ENCODE results near the gene HECTD3. TPM values are rescaled to one million over a fixed set of nuclear protein-coding genes. Genes with fewer than 3 reads are reported as not detected.

The HECTD3 gene
- total and polyA plus RNA-seq, 4 donors: 15.9 to 32.9 (median 24.2) TPM

DNA sequence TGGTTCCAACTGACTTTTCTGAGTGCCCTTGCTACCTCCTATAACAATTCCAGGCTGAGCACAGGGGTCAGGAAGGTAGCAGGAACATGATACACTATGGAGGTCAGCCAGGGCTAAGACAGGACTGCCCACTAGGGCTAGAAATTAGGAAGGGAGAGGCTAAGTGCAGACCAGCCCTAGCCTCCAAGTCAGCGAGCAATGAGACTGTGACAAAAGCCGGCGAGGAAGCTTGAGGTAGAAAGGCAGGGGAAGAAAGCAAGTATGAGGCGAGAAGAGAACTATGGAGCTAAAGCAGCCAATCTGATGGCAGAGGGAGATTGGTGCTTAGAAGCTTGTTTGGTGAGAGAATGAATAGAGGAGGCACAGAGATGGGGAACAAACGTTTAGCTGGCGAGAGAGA lies 5.6 kb upstream of the HECTD3 start:
- no peak overlapping the region for H3K9ac ChIP-seq (ENCODE audit: low read depth in 1 of 2, low read length in 2 of 2)
- DNase-seq (ENCODE audit: low spot score): no peak
- 77% methylated on average over 6 of the region's 6 CpGs for WGBS

More for the DNA sequence above, 5.6 kb upstream of the HECTD3 start:
- Histone ChIP-seq H3K4me3 (ENCODE audit: low read depth in 1 of 3, low read length in 3 of 3) (no peak overlapping the region), H3K4me1 (ENCODE audit: control insufficient read depth in 4 of 4, insufficient read depth in 4 of 4, low read length in 3 of 4) (peaks cover 2 to 35% (median 22%) of the 10 kb centered on the region in 4 donors), H3K9me3 (ENCODE audit: control insufficient read depth in 4 of 4, low read length in 3 of 4) (no peaks in the 10 kb centered on the region), H3K27ac (ENCODE audit: low read depth in 1 of 2, low read length in 2 of 2) (no peak overlapping the region), H3K36me3 (ENCODE audit: control insufficient read depth in 4 of 4, insufficient read depth in 3 of 4, low read depth in 1 of 4, low read length in 3 of 4) (peaks cover 0 to 7% (median 1%) of the 10 kb centered on the region in 4 donors), H3K27me3 (ENCODE audit: control insufficient read depth in 4 of 4, insufficient read depth in 4 of 4, low read length in 3 of 4) (no peaks in the 10 kb centered on the region)
- TF ChIP-seq FOXA1 (IDR thresholded peaks at IDR 0.05): no peak
- TF ChIP-seq GABPA (IDR thresholded peaks at IDR 0.05 in 1 of 2, conservative IDR thresholded peaks at IDR 0.05 in 1 of 2): no peak
- TF ChIP-seq HNF4G (IDR thresholded peaks at IDR 0.05): no peak
- TF ChIP-seq YY1 (IDR thresholded peaks at IDR 0.05): no peak
- no peak for TF ChIP-seq RAD21 (IDR thresholded peaks at IDR 0.05)
- TF ChIP-seq TAF1 (conservative IDR thresholded peaks at IDR 0.05): no peak
- no peak for TF ChIP-seq NR2F2 (IDR thresholded peaks at IDR 0.05)
- TF ChIP-seq, protein P1, sequence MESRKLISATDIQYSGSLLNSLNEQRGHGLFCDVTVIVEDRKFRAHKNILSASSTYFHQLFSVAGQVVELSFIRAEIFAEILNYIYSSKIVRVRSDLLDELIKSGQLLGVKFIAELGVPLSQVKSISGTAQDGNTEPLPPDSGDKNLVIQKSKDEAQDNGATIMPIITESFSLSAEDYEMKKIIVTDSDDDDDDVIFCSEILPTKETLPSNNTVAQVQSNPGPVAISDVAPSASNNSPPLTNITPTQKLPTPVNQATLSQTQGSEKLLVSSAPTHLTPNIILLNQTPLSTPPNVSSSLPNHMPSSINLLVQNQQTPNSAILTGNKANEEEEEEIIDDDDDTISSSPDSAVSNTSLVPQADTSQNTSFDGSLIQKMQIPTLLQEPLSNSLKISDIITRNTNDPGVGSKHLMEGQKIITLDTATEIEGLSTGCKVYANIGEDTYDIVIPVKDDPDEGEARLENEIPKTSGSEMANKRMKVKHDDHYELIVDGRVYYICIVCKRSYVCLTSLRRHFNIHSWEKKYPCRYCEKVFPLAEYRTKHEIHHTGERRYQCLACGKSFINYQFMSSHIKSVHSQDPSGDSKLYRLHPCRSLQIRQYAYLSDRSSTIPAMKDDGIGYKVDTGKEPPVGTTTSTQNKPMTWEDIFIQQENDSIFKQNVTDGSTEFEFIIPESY (IDR thresholded peaks at IDR 0.05): no peak
- TF ChIP-seq, protein P2, sequence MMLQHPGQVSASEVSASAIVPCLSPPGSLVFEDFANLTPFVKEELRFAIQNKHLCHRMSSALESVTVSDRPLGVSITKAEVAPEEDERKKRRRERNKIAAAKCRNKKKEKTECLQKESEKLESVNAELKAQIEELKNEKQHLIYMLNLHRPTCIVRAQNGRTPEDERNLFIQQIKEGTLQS (IDR thresholded peaks at IDR 0.05): no peak
- TF ChIP-seq, protein P3, sequence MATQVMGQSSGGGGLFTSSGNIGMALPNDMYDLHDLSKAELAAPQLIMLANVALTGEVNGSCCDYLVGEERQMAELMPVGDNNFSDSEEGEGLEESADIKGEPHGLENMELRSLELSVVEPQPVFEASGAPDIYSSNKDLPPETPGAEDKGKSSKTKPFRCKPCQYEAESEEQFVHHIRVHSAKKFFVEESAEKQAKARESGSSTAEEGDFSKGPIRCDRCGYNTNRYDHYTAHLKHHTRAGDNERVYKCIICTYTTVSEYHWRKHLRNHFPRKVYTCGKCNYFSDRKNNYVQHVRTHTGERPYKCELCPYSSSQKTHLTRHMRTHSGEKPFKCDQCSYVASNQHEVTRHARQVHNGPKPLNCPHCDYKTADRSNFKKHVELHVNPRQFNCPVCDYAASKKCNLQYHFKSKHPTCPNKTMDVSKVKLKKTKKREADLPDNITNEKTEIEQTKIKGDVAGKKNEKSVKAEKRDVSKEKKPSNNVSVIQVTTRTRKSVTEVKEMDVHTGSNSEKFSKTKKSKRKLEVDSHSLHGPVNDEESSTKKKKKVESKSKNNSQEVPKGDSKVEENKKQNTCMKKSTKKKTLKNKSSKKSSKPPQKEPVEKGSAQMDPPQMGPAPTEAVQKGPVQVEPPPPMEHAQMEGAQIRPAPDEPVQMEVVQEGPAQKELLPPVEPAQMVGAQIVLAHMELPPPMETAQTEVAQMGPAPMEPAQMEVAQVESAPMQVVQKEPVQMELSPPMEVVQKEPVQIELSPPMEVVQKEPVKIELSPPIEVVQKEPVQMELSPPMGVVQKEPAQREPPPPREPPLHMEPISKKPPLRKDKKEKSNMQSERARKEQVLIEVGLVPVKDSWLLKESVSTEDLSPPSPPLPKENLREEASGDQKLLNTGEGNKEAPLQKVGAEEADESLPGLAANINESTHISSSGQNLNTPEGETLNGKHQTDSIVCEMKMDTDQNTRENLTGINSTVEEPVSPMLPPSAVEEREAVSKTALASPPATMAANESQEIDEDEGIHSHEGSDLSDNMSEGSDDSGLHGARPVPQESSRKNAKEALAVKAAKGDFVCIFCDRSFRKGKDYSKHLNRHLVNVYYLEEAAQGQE (IDR thresholded peaks at IDR 0.05): no peak
- TF ChIP-seq, protein P4, sequence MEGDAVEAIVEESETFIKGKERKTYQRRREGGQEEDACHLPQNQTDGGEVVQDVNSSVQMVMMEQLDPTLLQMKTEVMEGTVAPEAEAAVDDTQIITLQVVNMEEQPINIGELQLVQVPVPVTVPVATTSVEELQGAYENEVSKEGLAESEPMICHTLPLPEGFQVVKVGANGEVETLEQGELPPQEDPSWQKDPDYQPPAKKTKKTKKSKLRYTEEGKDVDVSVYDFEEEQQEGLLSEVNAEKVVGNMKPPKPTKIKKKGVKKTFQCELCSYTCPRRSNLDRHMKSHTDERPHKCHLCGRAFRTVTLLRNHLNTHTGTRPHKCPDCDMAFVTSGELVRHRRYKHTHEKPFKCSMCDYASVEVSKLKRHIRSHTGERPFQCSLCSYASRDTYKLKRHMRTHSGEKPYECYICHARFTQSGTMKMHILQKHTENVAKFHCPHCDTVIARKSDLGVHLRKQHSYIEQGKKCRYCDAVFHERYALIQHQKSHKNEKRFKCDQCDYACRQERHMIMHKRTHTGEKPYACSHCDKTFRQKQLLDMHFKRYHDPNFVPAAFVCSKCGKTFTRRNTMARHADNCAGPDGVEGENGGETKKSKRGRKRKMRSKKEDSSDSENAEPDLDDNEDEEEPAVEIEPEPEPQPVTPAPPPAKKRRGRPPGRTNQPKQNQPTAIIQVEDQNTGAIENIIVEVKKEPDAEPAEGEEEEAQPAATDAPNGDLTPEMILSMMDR (IDR thresholded peaks at IDR 0.05; ENCODE audit: low read depth, low read length, missing input control): no peak
- TF ChIP-seq HNF4A (conservative IDR thresholded peaks at IDR 0.05): no peak
- no peak for TF ChIP-seq EGR1 (IDR thresholded peaks at IDR 0.05; ENCODE audit: low read depth in 2 of 2)
- TF ChIP-seq, protein P5, sequence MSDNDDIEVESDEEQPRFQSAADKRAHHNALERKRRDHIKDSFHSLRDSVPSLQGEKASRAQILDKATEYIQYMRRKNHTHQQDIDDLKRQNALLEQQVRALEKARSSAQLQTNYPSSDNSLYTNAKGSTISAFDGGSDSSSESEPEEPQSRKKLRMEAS (IDR thresholded peaks at IDR 0.05): no peak
- TF ChIP-seq FOXA2 (IDR thresholded peaks at IDR 0.05): no peak
- TF ChIP-seq JUND (IDR thresholded peaks at IDR 0.05): no peak
- TF ChIP-seq RXRA (IDR thresholded peaks at IDR 0.05): no peak
- TF ChIP-seq SP1 (IDR thresholded peaks at IDR 0.05): no peak

Data from liver (tissue), 9 donors.